Peyer's patch (tissue), 4 donors: ENCODE measurements around the gene XPR1.

Source experiments
- POLR2A ChIP-seq, 2 donors: fragments of 450-650 bp; IDR thresholded peaks; one replicate each; pipeline ENCODE4 v1.5.1; 2017; ENCODE audit warnings: antibody characterized with exemption in 2 of 2, mild to moderate bottlenecking in 2 of 2, moderate library complexity in 2 of 2
- TF ChIP-seq, protein P1 (sequence below), 6 experiments: fragments of 450-650 bp in 4 of 6; fragments of 200-600 bp in 2 of 6; sonication (generic) in 1 of 6; IDR thresholded peaks; one replicate each; pipeline ENCODE4 v1.5.1; 2017 to 2019; ENCODE audit warnings: antibody characterized with exemption in 6 of 6, mild to moderate bottlenecking in 3 of 6, moderate library complexity in 1 of 6

DNA sequence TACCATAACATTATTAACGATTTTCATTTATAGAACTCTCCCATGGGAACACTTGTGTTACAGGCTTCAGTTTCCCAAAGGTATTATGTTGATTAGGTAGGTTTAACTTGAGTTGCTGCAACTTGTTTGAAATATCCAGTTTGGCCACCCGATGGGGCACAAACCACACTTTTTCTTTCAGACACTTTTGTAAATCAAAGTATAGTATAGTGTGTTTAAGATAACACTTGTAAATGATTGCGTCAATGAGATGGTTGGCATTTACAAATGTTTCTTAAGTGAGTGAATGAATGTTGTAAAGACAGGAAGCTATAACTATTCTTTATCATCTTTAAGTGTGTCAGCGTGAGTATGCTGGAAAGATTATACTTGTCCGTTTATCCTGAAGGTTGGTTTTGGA, 4.3 kb downstream of the XPR1 start:
- no peak for TF ChIP-seq POLR2A (IDR thresholded peaks at IDR 0.05)
- TF ChIP-seq, protein P1, sequence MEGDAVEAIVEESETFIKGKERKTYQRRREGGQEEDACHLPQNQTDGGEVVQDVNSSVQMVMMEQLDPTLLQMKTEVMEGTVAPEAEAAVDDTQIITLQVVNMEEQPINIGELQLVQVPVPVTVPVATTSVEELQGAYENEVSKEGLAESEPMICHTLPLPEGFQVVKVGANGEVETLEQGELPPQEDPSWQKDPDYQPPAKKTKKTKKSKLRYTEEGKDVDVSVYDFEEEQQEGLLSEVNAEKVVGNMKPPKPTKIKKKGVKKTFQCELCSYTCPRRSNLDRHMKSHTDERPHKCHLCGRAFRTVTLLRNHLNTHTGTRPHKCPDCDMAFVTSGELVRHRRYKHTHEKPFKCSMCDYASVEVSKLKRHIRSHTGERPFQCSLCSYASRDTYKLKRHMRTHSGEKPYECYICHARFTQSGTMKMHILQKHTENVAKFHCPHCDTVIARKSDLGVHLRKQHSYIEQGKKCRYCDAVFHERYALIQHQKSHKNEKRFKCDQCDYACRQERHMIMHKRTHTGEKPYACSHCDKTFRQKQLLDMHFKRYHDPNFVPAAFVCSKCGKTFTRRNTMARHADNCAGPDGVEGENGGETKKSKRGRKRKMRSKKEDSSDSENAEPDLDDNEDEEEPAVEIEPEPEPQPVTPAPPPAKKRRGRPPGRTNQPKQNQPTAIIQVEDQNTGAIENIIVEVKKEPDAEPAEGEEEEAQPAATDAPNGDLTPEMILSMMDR (IDR thresholded peaks at IDR 0.05), result peak in 2 of 6 experiments; percentile 28 to 49
